ENCODE results near the gene SNX13. TPM values are rescaled to one million over a fixed set of nuclear protein-coding genes. Genes with fewer than 3 reads are reported as not detected.

SNX13 gene
- total and polyA plus RNA-seq, 2 experiments from 2014 or later, result 7.5 to 42.7 TPM

GRCh38 chr7:17852361-17852760, 87.9 kb downstream of the SNX13 start:
- Mint-ChIP-seq H3K9me3 (peaks cover 5% of the 10 kb centered on the region; the same call in 2 of the 3 replicates), H3K4me1 (peaks cover 5% of the 10 kb centered on the region; the same call in 1 of the 3 replicates), H3K27ac (no peak overlapping the region), H3K4me3 (no peak overlapping the region), H3K27me3 (ENCODE audit: insufficient read depth, low read depth, poor library complexity) (no peaks in the 10 kb centered on the region), H3K36me3 (ENCODE audit: low read depth) (peaks cover 28% of the 10 kb centered on the region)
- H2AFZ ChIP-seq, result no peak overlapping the region
- no peak for ATAC-seq
- H3K27me3 ChIP-seq (ENCODE audit: insufficient read depth), result no peaks in the 10 kb centered on the region
- H3K4me1 ChIP-seq (ENCODE audit: insufficient read depth), result no peaks in the 10 kb centered on the region; the same call in 1 of the 2 replicates
- H3K79me2 ChIP-seq (replicated peaks; ENCODE audit: insufficient read depth), result no peaks in the 10 kb centered on the region
- H3K27ac ChIP-seq (ENCODE audit: low read depth), result no peak overlapping the region
- H3K4me2 ChIP-seq, result no peak overlapping the region
- H4K20me1 ChIP-seq (replicated peaks; ENCODE audit: insufficient read depth), result no peaks in the 10 kb centered on the region
- H3K4me3 ChIP-seq, result no peak overlapping the region
- no peaks in the 10 kb centered on the region for H3K36me3 ChIP-seq (ENCODE audit: insufficient read depth)
- no peaks in the 10 kb centered on the region for H3K9me2 ChIP-seq (ENCODE audit: insufficient read depth)
- no peak for DNase-seq (ENCODE audit: low spot score)
- TF ChIP-seq NANOG (IDR thresholded peaks at IDR 0.05; ENCODE audit: borderline replicate concordance) (no peak), EZH2phosphoT487 (IDR thresholded peaks at IDR 0.05; ENCODE audit: unreplicated experiment) (no peak), REST (IDR thresholded peaks at IDR 0.05; ENCODE audit: unreplicated experiment) (no peak), JUNB (IDR thresholded peaks at IDR 0.05; ENCODE audit: unreplicated experiment) (no peak), ZNF114 (CRISPR knock-in tag; IDR thresholded peaks at IDR 0.05) (no peak), ZNF331 (CRISPR knock-in tag; IDR thresholded peaks at IDR 0.05; ENCODE audit: low read depth) (no peak), STAT1 (IDR thresholded peaks at IDR 0.05; ENCODE audit: unreplicated experiment) (no peak), EZH2 (IDR thresholded peaks at IDR 0.05; ENCODE audit: low read depth, unreplicated experiment) (no peak), POLR2AphosphoS5 (IDR thresholded peaks at IDR 0.05; ENCODE audit: low read depth) (no peak)
- H3F3A ChIP-seq (replicated peaks; ENCODE audit: low read depth), result no peaks in the 10 kb centered on the region

GRCh38 chr7:17849504-17849903, 90.8 kb downstream of the SNX13 start:
- no peak for ATAC-seq
- H3K27ac Mint-ChIP-seq, result no peak overlapping the region
- TF ChIP-seq STAT1 (IDR thresholded peaks at IDR 0.05; ENCODE audit: unreplicated experiment) (no peak), CREB1 (CRISPR knock-in tag; IDR thresholded peaks at IDR 0.05; ENCODE audit: low read depth) (no peak), ETS1 (IDR thresholded peaks at IDR 0.05) (no peak), JUNB (IDR thresholded peaks at IDR 0.05; ENCODE audit: unreplicated experiment) (no peak), POLR2AphosphoS5 (IDR thresholded peaks at IDR 0.05; ENCODE audit: low read depth) (no peak), CTCF (conservative IDR thresholded peaks at IDR 0.05; ENCODE audit: low read depth in 2 of 2) (no peak), REST (IDR thresholded peaks at IDR 0.05; ENCODE audit: unreplicated experiment) (no peak)

More at GRCh38 chr7:17849504-17849903, 90.8 kb downstream of the SNX13 start:
- Mint-ChIP-seq H3K9me3 (no peaks in the 10 kb centered on the region; the same call in 2 of the 3 replicates), H3K27me3 (ENCODE audit: insufficient read depth, low read depth, poor library complexity) (no peaks in the 10 kb centered on the region), H3K4me1 (peaks cover 5% of the 10 kb centered on the region; the same call in 1 of the 3 replicates), H3K36me3 (ENCODE audit: low read depth) (peaks cover 9% of the 10 kb centered on the region; the same call in 2 of the 3 replicates), H3K4me3 (no peak overlapping the region)
- Histone ChIP-seq H4K20me1 (replicated peaks; ENCODE audit: insufficient read depth) (no peaks in the 10 kb centered on the region), H3K9me2 (ENCODE audit: insufficient read depth) (no peaks in the 10 kb centered on the region), H3K4me1 (ENCODE audit: insufficient read depth) (no peaks in the 10 kb centered on the region; the same call in 1 of the 2 replicates), H3K27ac (ENCODE audit: low read depth) (no peak overlapping the region), H3F3A (replicated peaks; ENCODE audit: low read depth) (no peaks in the 10 kb centered on the region), H3K27me3 (ENCODE audit: insufficient read depth) (no peaks in the 10 kb centered on the region), H3K36me3 (ENCODE audit: insufficient read depth) (no peaks in the 10 kb centered on the region), H3K4me3 (no peak overlapping the region), H3K4me2 (no peak overlapping the region), H2AFZ (no peak overlapping the region), H3K79me2 (replicated peaks; ENCODE audit: insufficient read depth) (no peaks in the 10 kb centered on the region)
- no peak for DNase-seq (ENCODE audit: low spot score)

Data from GM23338 (cell line).